NCI-H2107 treated with DMSO at 0.1 percent for 48 hours (cell line): ENCODE measurements around the gene COQ2.
"Not testable (repeated sequence)": the region's sequence is repeated elsewhere in the genome, so short reads cannot be mapped to it uniquely, and the experiment has no call there.

Experiments used
- DNase-seq: peaks from one replicate; lab custom pipeline; 2025; ENCODE audit not compliant: unreplicated experiment; lab: John Stamatoyannopoulos, UW

COQ2 gene

GRCh38 chr4:83250687-83251446, 33.7 kb downstream of the COQ2 start:
- no peak for DNase-seq

- no peak for DNase-seq
These were observed 36.1 kb downstream of the COQ2 start for GRCh38 chr4:83248486-83248885.

- DNase-seq = no peak
These were observed 36.9 kb downstream of the COQ2 start for GRCh38 chr4:83247415-83248357.

GRCh38 chr4:83241132-83241531, 43.5 kb downstream of the COQ2 start:
- no peak for DNase-seq

GRCh38 chr4:83240379-83240875, 44.2 kb downstream of the COQ2 start:
- DNase-seq = no peak

- DNase-seq = no peak
These were observed 46.0 kb downstream of the COQ2 start for GRCh38 chr4:83238393-83239248.

GRCh38 chr4:83237591-83237990, 47.0 kb downstream of the COQ2 start:
- no peak for DNase-seq

- DNase-seq = not testable (repeated sequence)
These were observed 48.9 kb downstream of the COQ2 start for GRCh38 chr4:83235645-83236133.

GRCh38 chr4:83234902-83235644, 49.5 kb downstream of the COQ2 start:
- DNase-seq = no peak

GRCh38 chr4:83234387-83234786, 50.2 kb downstream of the COQ2 start:
- not testable (repeated sequence) for DNase-seq

GRCh38 chr4:83232082-83232481, 52.5 kb downstream of the COQ2 start:
- no peak for DNase-seq

GRCh38 chr4:83231620-83232076, 53.0 kb downstream of the COQ2 start:
- no peak for DNase-seq

GRCh38 chr4:83230928-83231327, 53.7 kb downstream of the COQ2 start:
- no peak for DNase-seq

- DNase-seq = no peak
These were observed 54.8 kb downstream of the COQ2 start for GRCh38 chr4:83229791-83230190.

- no peak for DNase-seq
These were observed 56.4 kb downstream of the COQ2 start for GRCh38 chr4:83228231-83228630.

GRCh38 chr4:83224502-83225197, 59.9 kb downstream of the COQ2 start:
- DNase-seq = no peak

GRCh38 chr4:83223781-83224180, 60.8 kb downstream of the COQ2 start:
- no peak for DNase-seq

- no peak for DNase-seq
These were observed 62.6 kb downstream of the COQ2 start for GRCh38 chr4:83221897-83222441.
